GM12878 (cell line): ENCODE measurements around the gene TNFAIP2. TPM values are rescaled to one million over a fixed set of nuclear protein-coding genes. Genes with fewer than 3 reads are reported as not detected.
A peak's percentile ranks its signal among the peaks of the same experiment; 100 is the strongest.

Source experiments
- ATAC-seq: fragments of 200-7000 bp; cut with Tn5 transposase; 3 replicates; pipeline ENCODE4 v1.9.1; 2020; ENCODE audit warnings: mild to moderate bottlenecking, moderate library complexity
- BruUV-seq: library from RNA; stranded (reverse); fragments of 400-500 nt; replicated peaks from 2 replicates; lab custom pipeline; 2021; lab: Mats Ljungman, UMichigan
- CTCF ChIA-PET: fragments of 300-600 bp; sonication (Branson Sonifier 250); formaldehyde crosslinking; extraction: SDS; loops from one replicate; lab custom pipeline; 2021; ENCODE audit warnings: inconsistent platforms; lab: Yijun Ruan, JAX
- POLR2A ChIA-PET: fragments of 350-600 bp; formaldehyde crosslinking; extraction: SDS; loops from one replicate; lab custom pipeline; 2021; ENCODE audit warnings: inconsistent platforms; lab: Charles Lee
- RAD21 ChIA-PET: fragments of 300-600 bp; sonication (Branson Sonifier 250); formaldehyde crosslinking; loops from one replicate; lab custom pipeline; 2023; ENCODE audit warnings: antibody characterized with exemption; ENCODE audit not compliant: unreplicated experiment; lab: Charles Lee
- SMC1A ChIA-PET: fragments of 300-600 bp; sonication (Branson Sonifier 250); formaldehyde crosslinking; loops from one replicate; lab custom pipeline; 2023; ENCODE audit not compliant: unreplicated experiment, uncharacterized antibody; lab: Charles Lee
- DNase-seq: peaks from one replicate; pipeline ENCODE4 v3.0.0-alpha.2; 2011; ENCODE audit warnings: low read depth, low spot score
- FAIRE-seq: peaks from 3 replicates; lab custom pipeline; 2011; peaks lifted over from hg19 to GRCh38; lab: Jason Lieb, UNC
- H2AFZ ChIP-seq: 2 replicates; pipeline ENCODE4 v1.6.0; 2011; ENCODE audit warnings: low read depth, low read length, control low read depth; ENCODE audit not compliant: control insufficient read depth
- H3K27ac ChIP-seq: 2 replicates; pipeline ENCODE4 v1.5.1; 2011; ENCODE audit warnings: control low read depth; ENCODE audit not compliant: control insufficient read depth, insufficient read depth
- H3K27me3 ChIP-seq, 2 experiments: replicated peaks in 1 of 2; 2 replicates each; pipeline versions ENCODE4 v1.6.0 to v1.6.1; 2011; ENCODE audit warnings: low read length in 1 of 2; ENCODE audit not compliant: control insufficient read depth in 2 of 2, insufficient read depth in 2 of 2
- H3K36me3 ChIP-seq, 2 experiments: 2 replicates each; pipeline ENCODE4 v1.5.1; 2011; ENCODE audit warnings: low read length in 1 of 2; ENCODE audit not compliant: control insufficient read depth in 2 of 2, insufficient read depth in 2 of 2
- H3K4me1 ChIP-seq: 2 replicates; pipeline ENCODE4 v1.6.1; 2011; ENCODE audit warnings: mild to moderate bottlenecking, low read length, moderate library complexity, mixed read lengths; ENCODE audit not compliant: control insufficient read depth, insufficient read depth
- H3K4me2 ChIP-seq: 2 replicates; pipeline ENCODE4 v1.6.0; 2011; ENCODE audit warnings: control low read depth; ENCODE audit not compliant: control insufficient read depth, insufficient read depth
- H3K4me3 ChIP-seq: fragments of 200-600 bp; sonication (generic); 2 replicates; pipeline ENCODE4 v1.5.1; 2016
- H3K79me2 ChIP-seq: 2 replicates; pipeline ENCODE4 v1.6.0; 2011; ENCODE audit warnings: low read length; ENCODE audit not compliant: control insufficient read depth, insufficient read depth
- H3K9ac ChIP-seq: 2 replicates; pipeline ENCODE4 v1.8.0; 2011; ENCODE audit warnings: low read length, control low read depth, mixed read lengths; ENCODE audit not compliant: control insufficient read depth, insufficient read depth
- H3K9me3 ChIP-seq: replicated peaks from 3 replicates; pipeline ENCODE4 v1.5.1; 2011; ENCODE audit warnings: mild to moderate bottlenecking, low read length; ENCODE audit not compliant: control insufficient read depth, insufficient read depth
- H4K20me1 ChIP-seq: 2 replicates; pipeline ENCODE4 v1.6.0; 2011; ENCODE audit not compliant: control insufficient read depth, insufficient read depth
- ATF7 ChIP-seq: fragments of 450-650 bp; IDR thresholded peaks from 2 replicates; pipeline ENCODE4 v1.6.1; 2016; ENCODE audit warnings: low read depth, mild to moderate bottlenecking
- CBFB ChIP-seq: IDR thresholded peaks from 2 replicates; pipeline ENCODE4 v1.6.1; 2016; ENCODE audit warnings: antibody characterized with exemption, low read depth
- CREB1 ChIP-seq: IDR thresholded peaks from 2 replicates; pipeline ENCODE4 v1.6.1; 2012; ENCODE audit warnings: low read depth, mild to moderate bottlenecking, inconsistent platforms
- IKZF2 ChIP-seq, 2 experiments: fragments of 450-650 bp; IDR thresholded peaks; 2 replicates each; pipeline ENCODE4 v1.6.1; 2017; ENCODE audit warnings: mild to moderate bottlenecking in 2 of 2, moderate library complexity in 2 of 2
- JUND ChIP-seq: IDR thresholded peaks from 2 replicates; pipeline ENCODE4 v1.6.1; 2012; ENCODE audit warnings: low read depth, mild to moderate bottlenecking, low read length, improper control_type of control experiment, moderate library complexity
- MTA2 ChIP-seq: fragments of 450-650 bp; IDR thresholded peaks from 2 replicates; pipeline ENCODE4 v1.6.1; 2016; ENCODE audit warnings: low read depth, mild to moderate bottlenecking, moderate library complexity
- MXI1 ChIP-seq: fragments of 150-350 bp; IDR thresholded peaks from 2 replicates; pipeline ENCODE4 v1.6.1; 2011; ENCODE audit warnings: low read depth, mild to moderate bottlenecking, inconsistent platforms, low read length, improper control_type of control experiment
- RFX5 ChIP-seq: IDR thresholded peaks from 2 replicates; pipeline ENCODE4 v1.6.1; 2011; ENCODE audit warnings: low read depth, low read length, improper control_type of control experiment
- SREBF2 ChIP-seq: IDR thresholded peaks from 2 replicates; pipeline ENCODE4 v1.6.1; 2012; ENCODE audit warnings: mild to moderate bottlenecking, low read length
- TBL1XR1 ChIP-seq: IDR thresholded peaks from 2 replicates; pipeline ENCODE4 v1.6.1; 2012; ENCODE audit warnings: low read depth, low read length, improper control_type of control experiment
- ZSCAN29 ChIP-seq: fragments of 450-650 bp; IDR thresholded peaks from 2 replicates; pipeline ENCODE4 v1.6.1; 2017; ENCODE audit warnings: mild to moderate bottlenecking, moderate library complexity
- WGBS: methylation state at CpG from one replicate; pipeline ENCODE4 v1.1.6; 2016; ENCODE audit warnings: low lambda C conversion rate; ENCODE audit not compliant: insufficient replicate concordance, insufficient coverage; ENCODE audit errors: missing lambda C conversion rate; 5-methylcytosine and 5-hydroxymethylcytosine counted together
- in situ Hi-C: fragments of 300-500 bp; cut with MboI; formaldehyde crosslinking; loops from 9 replicates; pipeline ENCODE4 v1.14.3; 2018; ENCODE audit warnings: mixed read lengths
- intact Hi-C: fragments of 100-400 bp; cut with micrococcal nuclease; formaldehyde crosslinking; loops from one replicate; pipeline ENCODE4 v1.14.2; 2022; ENCODE audit not compliant: unreplicated experiment
- polyA plus RNA-seq, 11 experiments: library from polyadenylated mRNA; depleted of rRNA in 4 of 11; unstranded in 6 of 11; stranded (reverse) in 5 of 11; fragments of >200 nt; fragmentation: Nextera tagmentation in 4 of 11; fragmentation: Illumina TruSeq in 1 of 11; extraction: Ambion mirVana in 4 of 11; extraction: Trizol in 1 of 11; gene quantifications; 1 replicate in 1 of 11; 2 replicates in 10 of 11; pipeline versions ENCODE4 v1.2.1 to v1.2.3, GENCODE V29; 2011 to 2016; ENCODE audit warnings: inconsistent platforms in 2 of 11, missing spikeins in 2 of 11, low read depth in 1 of 11
- total RNA-seq, 4 experiments: library from RNA; depleted of rRNA in 3 of 4; stranded (reverse); fragments of >200 nt in 3 of 4; fragmentation: Illumina TruSeq in 1 of 4; extraction: Trizol in 1 of 4; gene quantifications; 2 replicates each; pipeline versions ENCODE4 v1.2.1 to v1.2.3, GENCODE V29; 2013 to 2021

Gene TNFAIP2
- total and polyA plus RNA-seq, 10 of the 15 experiments (the other 5 are each of a cell fraction or from before 2014, with no cell fraction given) = 7.1 to 150 (median 74.5) TPM

DNA sequence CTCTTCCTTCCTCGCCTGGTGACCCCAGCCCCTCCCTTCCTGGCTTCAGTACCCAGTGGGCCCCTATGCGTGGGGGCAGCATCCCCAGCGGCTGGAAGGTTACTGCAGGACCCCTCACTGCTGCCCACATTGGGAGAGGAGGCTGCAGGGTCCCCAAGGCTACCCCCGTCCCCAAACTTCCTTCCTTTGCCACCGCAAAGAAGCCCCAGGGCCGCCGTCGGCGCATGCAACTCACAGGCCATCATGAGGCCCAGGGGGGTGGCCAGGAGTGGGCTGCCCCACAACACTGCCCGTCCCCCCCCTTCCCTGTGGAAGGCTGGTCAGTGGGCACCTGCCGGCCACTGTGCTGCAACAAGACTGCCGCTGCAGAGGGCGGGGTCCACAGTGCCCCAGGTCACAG is 9.5 kb upstream of the TNFAIP2 start:
- FAIRE-seq (no peak), ATAC-seq (no peak), DNase-seq (no peak)
- POLR2A ChIA-PET = no interaction called here
- in situ Hi-C loops = no loop called here
- peak overlapping the region; percentile 79 for H3K27ac ChIP-seq
- CTCF ChIA-PET = interaction anchor here (1.0 to 2.0 kb wide), 3 partner anchors 9 to 39 kb away, joined by 3 to 10 read pairs (median 4); no protein-coding TSS in a partner anchor
- intact Hi-C loops = no loop called here
- RAD21 ChIA-PET = interaction anchor here (1.6 kb wide), 1 partner anchor 27 kb away, joined by 7 read pairs; no protein-coding TSS in a partner anchor
- no peak overlapping the region for H3K9ac ChIP-seq
- H3K4me3 ChIP-seq = no peak overlapping the region
- no peaks in the 10 kb centered on the region for H3K9me3 ChIP-seq
- H4K20me1 ChIP-seq = no peaks in the 10 kb centered on the region
- H3K27me3 ChIP-seq = no peaks in the 10 kb centered on the region
- H2AFZ ChIP-seq = no peak overlapping the region
- H3K4me2 ChIP-seq = no peak overlapping the region
- WGBS = 97% methylated on average over 7 of the region's 13 CpGs
- SMC1A ChIA-PET = interaction anchor here (4.9 kb wide), 1 partner anchor 27 kb away, joined by 22 read pairs; no protein-coding TSS in a partner anchor
- peaks cover 62% of the 10 kb centered on the region for H3K4me1 ChIP-seq
- TF ChIP-seq CBFB = no peak
- TF ChIP-seq ATF7 = no peak
- TF ChIP-seq MXI1 = no peak
- no peak for TF ChIP-seq CREB1
- no peak for TF ChIP-seq IKZF2 (IDR thresholded peaks at IDR 0.05)
- TF ChIP-seq TBL1XR1 = no peak
- no peak for TF ChIP-seq JUND
- TF ChIP-seq SREBF2 = no peak
- no peak for TF ChIP-seq ZSCAN29
- no peak for TF ChIP-seq RFX5
- TF ChIP-seq MTA2 = no peak
- no peaks in the 10 kb centered on the region for H3K36me3 ChIP-seq
- no peaks in the 10 kb centered on the region for H3K79me2 ChIP-seq
- BruUV-seq = no TSS peak
